Esophagus muscularis mucosa (tissue), 4 donors: ENCODE results near the gene CCR5. TPM values are rescaled to one million over a fixed set of nuclear protein-coding genes. Genes with fewer than 3 reads are reported as not detected.

Experiments used
- DNase-seq: peaks from one replicate; pipeline ENCODE4 v3.0.0-alpha.2; 2017; ENCODE audit errors: extremely low spot score
- H3K27ac ChIP-seq, 4 donors: fragments of 200-600 bp; sonication (generic); replicated peaks in 1 of 4; 1 replicate in 3 of 4; 2 replicates in 1 of 4; pipeline ENCODE4 v1.5.1; 2016 to 2019; ENCODE audit warnings: mild to moderate bottlenecking in 1 of 4
- H3K27me3 ChIP-seq, 4 donors: fragments of 200-600 bp; sonication (generic); one replicate each; pipeline versions ENCODE4 v1.5.1 to v1.6.0; 2016 to 2019
- H3K36me3 ChIP-seq, 4 donors: fragments of 200-600 bp; sonication (generic); one replicate each; pipeline ENCODE4 v1.5.1; 2016 to 2019
- H3K4me1 ChIP-seq, 4 donors: fragments of 200-600 bp; sonication (generic); one replicate each; pipeline ENCODE4 v1.5.1; 2016 to 2019
- H3K4me3 ChIP-seq, 4 donors: fragments of 200-600 bp; sonication (generic); 1 replicate in 2 of 4; 2 replicates in 2 of 4; pipeline ENCODE4 v1.5.1; 2016 to 2019; ENCODE audit warnings: mild to moderate bottlenecking in 4 of 4, moderate library complexity in 1 of 4
- H3K9me3 ChIP-seq, 4 donors: fragments of 200-600 bp; sonication (generic); 1 replicate in 3 of 4; 2 replicates in 1 of 4; pipeline ENCODE4 v1.5.1; 2016 to 2019
- CTCF ChIP-seq, 3 experiments: fragments of 200-600 bp in 2 of 3; fragments of 450-650 bp in 1 of 3; sonication (generic) in 2 of 3; IDR thresholded peaks; one replicate each; pipeline ENCODE4 v1.5.1; 2017 to 2019; ENCODE audit warnings: antibody characterized with exemption in 3 of 3, mild to moderate bottlenecking in 2 of 3, moderate library complexity in 1 of 3
- EP300 ChIP-seq: sonication (generic); formaldehyde crosslinking; IDR thresholded peaks from one replicate; pipeline ENCODE4 v1.6.1; 2017; ENCODE audit warnings: antibody characterized with exemption
- POLR2A ChIP-seq: fragments of 450-650 bp; IDR thresholded peaks from one replicate; pipeline ENCODE4 v1.6.1; 2017; ENCODE audit warnings: antibody characterized with exemption, moderate library complexity, mild to moderate bottlenecking, low read depth
- POLR2AphosphoS5 ChIP-seq, 2 donors: sonication (generic); formaldehyde crosslinking; IDR thresholded peaks; one replicate each; pipeline ENCODE4 v1.6.1; 2017; ENCODE audit warnings: antibody characterized with exemption in 2 of 2
- WGBS: methylation state at CpG from one replicate; pipeline ENCODE4 v1.1.5; 2018; 5-methylcytosine and 5-hydroxymethylcytosine counted together
- intact Hi-C: fragments of 100-400 bp; cut with DNase I; formaldehyde crosslinking; loops from one replicate; pipeline ENCODE4 v1.15.1; 2023
- total RNA-seq, 4 donors: library from RNA; depleted of rRNA; stranded (reverse); fragments of >200 nt; gene quantifications; one replicate each; pipeline versions ENCODE4 v1.1.0 to v1.2.1, GENCODE V29; 2016

The CCR5 gene
- total RNA-seq, 4 donors from 2014 or later = 0.39 to 3.0 (median 0.44) TPM

GRCh38 chr3:46395210-46395661, 24.5 kb downstream of the CCR5 start:
- Histone ChIP-seq H3K9me3 (no peaks in the 10 kb centered on the region), H3K4me1 (no peaks in the 10 kb centered on the region), H3K4me3 (no peak overlapping the region), H3K36me3 (no peaks in the 10 kb centered on the region), H3K27ac (no peak overlapping the region), H3K27me3 (no peaks in the 10 kb centered on the region)
- 70% methylated on average over 6 of the region's 6 CpGs for WGBS
- DNase-seq = no peak
- TF ChIP-seq POLR2AphosphoS5 (IDR thresholded peaks at IDR 0.05) (no peak), EP300 (no peak), POLR2A (no peak), CTCF (IDR thresholded peaks at IDR 0.05) (no peak)
- intact Hi-C loops = no loop called here

- no peak overlapping the region for H3K27ac ChIP-seq
- no peak for DNase-seq
- no peaks in the 10 kb centered on the region for H3K36me3 ChIP-seq
- H3K4me1 ChIP-seq = no peaks in the 10 kb centered on the region
- no peak overlapping the region for H3K4me3 ChIP-seq
- intact Hi-C loops = no loop called here
- H3K9me3 ChIP-seq = no peaks in the 10 kb centered on the region
- WGBS = 71% methylated on average over 6 of the region's 6 CpGs
- no peak for TF ChIP-seq POLR2AphosphoS5 (IDR thresholded peaks at IDR 0.05)
- no peak for TF ChIP-seq EP300
- no peak for TF ChIP-seq POLR2A
- TF ChIP-seq CTCF (IDR thresholded peaks at IDR 0.05) = no peak
- H3K27me3 ChIP-seq = no peaks in the 10 kb centered on the region
These were observed 25.2 kb downstream of the CCR5 start for GRCh38 chr3:46395766-46396530.

- no peaks in the 10 kb centered on the region for H3K36me3 ChIP-seq
- H3K27me3 ChIP-seq = no peaks in the 10 kb centered on the region
- TF ChIP-seq POLR2AphosphoS5 (IDR thresholded peaks at IDR 0.05) (no peak), EP300 (no peak)
- no peaks in the 10 kb centered on the region for H3K4me1 ChIP-seq
- H3K4me3 ChIP-seq = no peak overlapping the region
- intact Hi-C loops = no loop called here
- H3K27ac ChIP-seq = no peak overlapping the region
- H3K9me3 ChIP-seq = no peaks in the 10 kb centered on the region
- no peak for DNase-seq
- 84% methylated on average over 7 of the region's 7 CpGs for WGBS
These were observed 26.4 kb downstream of the CCR5 start for GRCh38 chr3:46397111-46397510.

GRCh38 chr3:46398186-46398955, 27.6 kb downstream of the CCR5 start:
- Histone ChIP-seq H3K36me3 (no peaks in the 10 kb centered on the region), H3K4me1 (no peaks in the 10 kb centered on the region), H3K9me3 (no peaks in the 10 kb centered on the region), H3K27ac (no peak overlapping the region), H3K27me3 (peaks cover 0 to under 1% (median 0%) of the 10 kb centered on the region in 4 donors), H3K4me3 (no peak overlapping the region)
- intact Hi-C loops = no loop called here
- TF ChIP-seq EP300 = no peak
- TF ChIP-seq POLR2A = no peak
- TF ChIP-seq POLR2AphosphoS5 (IDR thresholded peaks at IDR 0.05) = no peak
- no peak for TF ChIP-seq CTCF (IDR thresholded peaks at IDR 0.05)
- WGBS = 88% methylated on average over 6 of the region's 6 CpGs
- DNase-seq = no peak

- Histone ChIP-seq H3K4me3 (no peak overlapping the region), H3K27me3 (peaks cover 0 to 4% (median 0%) of the 10 kb centered on the region in 4 donors), H3K4me1 (no peaks in the 10 kb centered on the region), H3K9me3 (no peaks in the 10 kb centered on the region), H3K27ac (no peak overlapping the region), H3K36me3 (no peaks in the 10 kb centered on the region)
- intact Hi-C loops = no loop called here
- TF ChIP-seq POLR2A = no peak
- 62% methylated on average over 2 of the region's 2 CpGs for WGBS
- DNase-seq = no peak
These were observed 28.4 kb downstream of the CCR5 start for GRCh38 chr3:46399098-46399497.
